HepG2 (cell line): ENCODE measurements around the gene BIK.

Experiments
- HMG20A ChIP-seq: IDR thresholded peaks from 2 replicates; pipeline ENCODE4 v1.6.1; 2016; ENCODE audit warnings: borderline replicate concordance
- TF ChIP-seq, protein P1 (sequence below): sonication (generic); formaldehyde crosslinking; IDR thresholded peaks from 2 replicates; pipeline ENCODE4 v1.5.0; 2020; ENCODE audit warnings: mild to moderate bottlenecking, missing genetic modification reagents, moderate library complexity
- TF ChIP-seq, protein P2 (sequence below): sonication (generic); formaldehyde crosslinking; IDR thresholded peaks from 2 replicates; pipeline ENCODE4 v1.4.0; 2020; ENCODE audit warnings: missing genetic modification reagents

GRCh38 chr22:43090130-43090789 lies 20.3 kb upstream of the BIK start:
- TF ChIP-seq, protein P1, sequence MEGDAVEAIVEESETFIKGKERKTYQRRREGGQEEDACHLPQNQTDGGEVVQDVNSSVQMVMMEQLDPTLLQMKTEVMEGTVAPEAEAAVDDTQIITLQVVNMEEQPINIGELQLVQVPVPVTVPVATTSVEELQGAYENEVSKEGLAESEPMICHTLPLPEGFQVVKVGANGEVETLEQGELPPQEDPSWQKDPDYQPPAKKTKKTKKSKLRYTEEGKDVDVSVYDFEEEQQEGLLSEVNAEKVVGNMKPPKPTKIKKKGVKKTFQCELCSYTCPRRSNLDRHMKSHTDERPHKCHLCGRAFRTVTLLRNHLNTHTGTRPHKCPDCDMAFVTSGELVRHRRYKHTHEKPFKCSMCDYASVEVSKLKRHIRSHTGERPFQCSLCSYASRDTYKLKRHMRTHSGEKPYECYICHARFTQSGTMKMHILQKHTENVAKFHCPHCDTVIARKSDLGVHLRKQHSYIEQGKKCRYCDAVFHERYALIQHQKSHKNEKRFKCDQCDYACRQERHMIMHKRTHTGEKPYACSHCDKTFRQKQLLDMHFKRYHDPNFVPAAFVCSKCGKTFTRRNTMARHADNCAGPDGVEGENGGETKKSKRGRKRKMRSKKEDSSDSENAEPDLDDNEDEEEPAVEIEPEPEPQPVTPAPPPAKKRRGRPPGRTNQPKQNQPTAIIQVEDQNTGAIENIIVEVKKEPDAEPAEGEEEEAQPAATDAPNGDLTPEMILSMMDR (CRISPR knock-in tag) = peak; percentile 89
- no peak; the same call in 1 of the 2 replicates for TF ChIP-seq HMG20A (CRISPR knock-in tag)
- TF ChIP-seq, protein P2, sequence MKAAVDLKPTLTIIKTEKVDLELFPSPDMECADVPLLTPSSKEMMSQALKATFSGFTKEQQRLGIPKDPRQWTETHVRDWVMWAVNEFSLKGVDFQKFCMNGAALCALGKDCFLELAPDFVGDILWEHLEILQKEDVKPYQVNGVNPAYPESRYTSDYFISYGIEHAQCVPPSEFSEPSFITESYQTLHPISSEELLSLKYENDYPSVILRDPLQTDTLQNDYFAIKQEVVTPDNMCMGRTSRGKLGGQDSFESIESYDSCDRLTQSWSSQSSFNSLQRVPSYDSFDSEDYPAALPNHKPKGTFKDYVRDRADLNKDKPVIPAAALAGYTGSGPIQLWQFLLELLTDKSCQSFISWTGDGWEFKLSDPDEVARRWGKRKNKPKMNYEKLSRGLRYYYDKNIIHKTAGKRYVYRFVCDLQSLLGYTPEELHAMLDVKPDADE (CRISPR knock-in tag) = no peak
